ENCODE data around the gene LMBRD1. TPM values are rescaled to one million over a fixed set of nuclear protein-coding genes. Genes with fewer than 3 reads are reported as not detected.
A peak's percentile ranks its signal among the peaks of the same experiment; 100 is the strongest.
"Not testable (repeated sequence)": the region's sequence is repeated elsewhere in the genome, so short reads cannot be mapped to it uniquely, and the experiment has no call there.

The LMBRD1 gene
- total RNA-seq, 4 donors from 2014 or later: 24.4 to 32.9 (median 28.9) TPM

DNA sequence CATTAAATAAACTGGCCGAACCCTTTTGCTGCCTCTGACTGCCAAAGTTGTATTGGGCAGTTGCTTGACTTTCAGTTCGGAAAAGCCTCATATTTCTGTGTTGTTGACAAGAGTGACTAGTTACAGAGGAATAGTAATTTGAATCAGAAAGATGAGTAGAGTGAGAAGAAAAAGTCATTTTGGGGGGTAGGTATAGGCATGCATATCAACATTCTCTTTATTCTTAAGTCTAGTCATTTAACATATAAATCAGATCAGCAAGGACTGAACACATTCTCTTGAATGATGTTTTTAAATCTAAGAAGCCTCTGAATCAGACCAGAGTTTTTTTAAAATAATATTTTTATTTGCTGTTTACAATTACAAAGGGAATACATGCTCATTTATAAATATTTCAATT, 4.9 kb upstream of the LMBRD1 start:
- peaks cover 6% of the 10 kb centered on the region in 2 donors for H3K4me1 ChIP-seq
- ATAC-seq (no peak), DNase-seq (no peak)
- in situ Hi-C loops (cut with MboI; ENCODE audit: low sequenced_read_pairs in 4 of 4) (no loop called here), intact Hi-C loops (cut with DNase I; ENCODE audit: low total_unique reads) (no loop called here)
- no peak for TF ChIP-seq POLR2A (IDR thresholded peaks at IDR 0.05)
- TF ChIP-seq, protein P1, sequence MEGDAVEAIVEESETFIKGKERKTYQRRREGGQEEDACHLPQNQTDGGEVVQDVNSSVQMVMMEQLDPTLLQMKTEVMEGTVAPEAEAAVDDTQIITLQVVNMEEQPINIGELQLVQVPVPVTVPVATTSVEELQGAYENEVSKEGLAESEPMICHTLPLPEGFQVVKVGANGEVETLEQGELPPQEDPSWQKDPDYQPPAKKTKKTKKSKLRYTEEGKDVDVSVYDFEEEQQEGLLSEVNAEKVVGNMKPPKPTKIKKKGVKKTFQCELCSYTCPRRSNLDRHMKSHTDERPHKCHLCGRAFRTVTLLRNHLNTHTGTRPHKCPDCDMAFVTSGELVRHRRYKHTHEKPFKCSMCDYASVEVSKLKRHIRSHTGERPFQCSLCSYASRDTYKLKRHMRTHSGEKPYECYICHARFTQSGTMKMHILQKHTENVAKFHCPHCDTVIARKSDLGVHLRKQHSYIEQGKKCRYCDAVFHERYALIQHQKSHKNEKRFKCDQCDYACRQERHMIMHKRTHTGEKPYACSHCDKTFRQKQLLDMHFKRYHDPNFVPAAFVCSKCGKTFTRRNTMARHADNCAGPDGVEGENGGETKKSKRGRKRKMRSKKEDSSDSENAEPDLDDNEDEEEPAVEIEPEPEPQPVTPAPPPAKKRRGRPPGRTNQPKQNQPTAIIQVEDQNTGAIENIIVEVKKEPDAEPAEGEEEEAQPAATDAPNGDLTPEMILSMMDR (IDR thresholded peaks at IDR 0.05 in 4 of 5, conservative IDR thresholded peaks at IDR 0.05 in 1 of 5): no peak
- H3K27me3 ChIP-seq: no peaks in the 10 kb centered on the region
- no peak overlapping the region for H3K4me3 ChIP-seq
- H3K9me3 ChIP-seq: no peaks in the 10 kb centered on the region
- no peaks in the 10 kb centered on the region for H3K36me3 ChIP-seq
- H3K27ac ChIP-seq: no peak overlapping the region

DNA sequence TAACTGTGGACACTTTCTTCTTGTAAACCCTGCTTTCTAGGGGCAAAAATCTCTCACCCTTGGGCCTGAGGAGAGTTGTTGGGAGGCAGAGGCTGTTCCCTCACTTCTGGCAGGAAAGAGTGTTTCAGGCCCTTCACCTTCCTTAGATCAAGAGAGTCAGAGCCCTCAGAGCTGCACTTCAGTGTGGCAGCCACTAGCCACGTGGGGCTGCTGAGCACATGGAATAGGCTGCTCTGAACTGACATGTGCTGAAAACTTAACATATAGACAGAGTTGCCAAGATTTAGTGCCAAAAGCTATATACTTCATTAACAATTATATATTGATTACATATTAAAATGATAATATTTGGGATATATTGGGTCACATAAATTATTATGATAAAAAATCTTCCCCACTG, 4.4 kb upstream of the LMBRD1 start:
- in situ Hi-C loops (cut with MboI; ENCODE audit: low sequenced_read_pairs in 4 of 4): no loop called here

DNA sequence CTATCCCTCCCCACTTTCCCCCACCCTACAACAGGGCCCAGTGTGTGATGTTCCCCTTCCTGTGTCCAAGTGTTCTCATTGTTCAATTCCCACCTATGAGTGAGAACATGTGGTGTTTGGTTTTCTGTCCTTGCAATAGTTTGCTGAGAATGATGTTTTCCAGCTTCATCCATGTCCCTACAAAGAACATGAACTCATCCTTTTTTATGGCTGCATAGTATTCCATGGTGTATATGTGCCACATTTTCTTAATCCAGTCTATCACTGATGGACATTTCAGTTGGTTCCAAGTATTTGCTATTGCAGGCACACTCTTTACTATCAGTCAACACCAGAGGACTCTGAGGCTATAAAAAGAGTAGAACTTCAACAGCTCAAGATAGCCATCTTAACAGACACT, 2.0 kb upstream of the LMBRD1 start:
- H3K36me3 ChIP-seq; intact Hi-C loops (cut with DNase I; ENCODE audit: low total_unique reads): not testable (repeated sequence)
- in situ Hi-C loops (cut with MboI; ENCODE audit: low sequenced_read_pairs in 4 of 4): loop anchor here in 1 of 4 donors (25.0 kb wide), 1 partner anchor 764 kb away; the partner anchor contains the start of gene SDHAF4

More for the DNA sequence above, 4.4 kb upstream of the LMBRD1 start:
- Histone ChIP-seq H3K9me3 (no peaks in the 10 kb centered on the region), H3K27ac (no peak overlapping the region), H3K4me1 (peaks cover 6% of the 10 kb centered on the region in 2 donors), H3K27me3 (no peaks in the 10 kb centered on the region), H3K4me3 (no peak overlapping the region), H3K36me3 (no peaks in the 10 kb centered on the region)
- DNase-seq (no peak), ATAC-seq (no peak)
- no peak for TF ChIP-seq POLR2A (IDR thresholded peaks at IDR 0.05)
- TF ChIP-seq, protein P1 (IDR thresholded peaks at IDR 0.05 in 4 of 5, conservative IDR thresholded peaks at IDR 0.05 in 1 of 5): no peak
- intact Hi-C loops (cut with DNase I; ENCODE audit: low total_unique reads): no loop called here

DNA sequence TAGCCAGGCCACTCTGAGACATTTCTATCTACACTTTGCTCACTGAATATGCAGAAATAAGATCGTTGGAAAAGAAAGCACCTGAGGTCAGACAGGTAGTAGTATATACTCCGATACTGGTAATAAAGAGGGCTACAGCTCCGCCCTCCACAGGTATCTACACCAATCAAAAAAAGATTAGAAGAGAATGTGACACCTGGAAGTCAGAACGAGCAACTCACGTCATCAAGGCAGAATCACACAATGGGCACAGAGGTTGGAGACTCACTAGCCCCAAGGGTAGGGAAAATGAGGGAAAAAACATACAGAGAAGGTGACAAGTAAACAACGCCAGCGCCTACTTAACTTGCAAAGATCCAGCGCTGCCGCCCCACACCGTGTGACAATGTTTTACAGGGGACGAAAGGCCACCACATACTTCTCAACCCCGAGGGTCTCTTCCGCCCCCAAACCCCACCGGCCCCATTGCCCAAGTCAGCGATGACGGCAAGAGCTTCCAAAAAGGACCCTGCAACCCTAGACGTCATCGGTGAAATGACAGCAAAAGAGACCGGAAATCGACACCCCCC, 653 bp downstream of the LMBRD1 start:
- TF ChIP-seq, protein P1 (IDR thresholded peaks at IDR 0.05 in 4 of 5, conservative IDR thresholded peaks at IDR 0.05 in 1 of 5): no peak
- peak in 1 of 2 donors; percentile 50 for TF ChIP-seq POLR2A (IDR thresholded peaks at IDR 0.05)
- H3K36me3 ChIP-seq: no peaks in the 10 kb centered on the region
- peak; percentile 54 to 55 for ATAC-seq
- in situ Hi-C loops (cut with MboI; ENCODE audit: low sequenced_read_pairs in 4 of 4) (loop anchor here in 1 of 4 donors (25.0 kb wide), 1 partner anchor 766 kb away; the partner anchor contains the start of gene SDHAF4), intact Hi-C loops (cut with DNase I; ENCODE audit: low total_unique reads) (loop anchor here (2.0 kb wide), 1 partner anchor 871 kb away; the partner anchor contains the start of gene SMAP1)
- H3K27me3 ChIP-seq: no peaks in the 10 kb centered on the region
- peak overlapping the region; percentile 76 to 99 (median 86) for H3K4me3 ChIP-seq
- DNase-seq: peak; percentile 24 to 38
- peak overlapping the region; percentile 93 to 99 (median 97) for H3K27ac ChIP-seq
- peaks cover 27 to 38% of the 10 kb centered on the region in 2 donors for H3K4me1 ChIP-seq
- H3K9me3 ChIP-seq: no peaks in the 10 kb centered on the region

More for the DNA sequence above, 2.0 kb upstream of the LMBRD1 start:
- peaks cover 12 to 22% of the 10 kb centered on the region in 2 donors for H3K4me1 ChIP-seq
- not testable (repeated sequence) for ATAC-seq, H3K27me3 ChIP-seq, H3K4me3 ChIP-seq, H3K27ac ChIP-seq, H3K9me3 ChIP-seq, DNase-seq

DNA sequence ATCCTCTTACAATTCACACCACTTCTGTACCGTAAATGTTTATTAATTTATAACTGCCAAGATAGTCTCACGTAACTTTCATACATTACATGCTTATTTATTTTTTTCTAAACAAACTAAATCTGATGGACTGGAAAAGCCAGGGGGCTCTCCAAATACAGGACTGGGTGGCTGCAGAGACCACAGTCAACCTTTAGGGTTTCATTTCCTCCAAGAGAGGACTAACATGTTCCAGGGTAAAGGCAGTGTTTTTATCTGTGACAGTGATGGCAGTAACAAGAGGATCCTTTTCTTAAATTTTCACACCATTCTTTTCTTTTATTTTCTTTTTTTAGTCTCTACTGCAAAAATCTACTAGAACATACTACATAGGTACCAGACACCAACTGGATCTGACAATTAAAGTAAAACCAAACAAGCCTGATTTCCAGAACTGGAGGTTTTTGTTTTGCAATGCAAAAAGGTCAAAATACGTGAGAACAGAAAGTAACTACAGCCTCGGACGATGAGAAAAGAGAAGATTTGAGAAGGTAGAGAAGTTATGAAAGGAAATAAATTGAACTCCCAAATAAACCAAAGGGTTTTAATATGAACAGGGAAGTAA, 1.2 kb downstream of the LMBRD1 start:
- Histone ChIP-seq H3K27ac (peak overlapping the region; percentile 93 to 99 (median 97)), H3K9me3 (no peaks in the 10 kb centered on the region), H3K4me1 (peaks cover 32 to 44% of the 10 kb centered on the region in 2 donors), H3K27me3 (no peaks in the 10 kb centered on the region), H3K36me3 (no peaks in the 10 kb centered on the region), H3K4me3 (peak overlapping the region; percentile 76 to 99 (median 86))
- no peak for TF ChIP-seq POLR2A (IDR thresholded peaks at IDR 0.05)
- TF ChIP-seq, protein P1 (IDR thresholded peaks at IDR 0.05 in 4 of 5, conservative IDR thresholded peaks at IDR 0.05 in 1 of 5): no peak
- intact Hi-C loops (cut with DNase I; ENCODE audit: low total_unique reads): loop anchor here (2.0 kb wide), 1 partner anchor 871 kb away; the partner anchor contains the start of gene SMAP1
- no peak for ATAC-seq
- no peak for DNase-seq
- in situ Hi-C loops (cut with MboI; ENCODE audit: low sequenced_read_pairs in 4 of 4): loop anchor here in 1 of 4 donors (25.0 kb wide), 1 partner anchor 767 kb away; the partner anchor contains the start of gene SDHAF4
